ENCODE results near the gene ZNF578. TPM values are rescaled to one million over a fixed set of nuclear protein-coding genes. Genes with fewer than 3 reads are reported as not detected.
A peak's percentile ranks its signal among the peaks of the same experiment; 100 is the strongest.
"Not testable (repeated sequence)": the region's sequence is repeated elsewhere in the genome, so short reads cannot be mapped to it uniquely, and the experiment has no call there.

The ZNF578 gene
- total and polyA plus RNA-seq, 2 donors (not counting 1 experiment from before 2014, with no cell fraction given) = 1.8 to 9.6 TPM

- Histone ChIP-seq H3K79me2 (ENCODE audit: control insufficient read depth, insufficient read depth, low read length) (no peaks in the 10 kb centered on the region), H3K4me1 (ENCODE audit: control insufficient read depth, extremely low read depth, insufficient read depth, low read length) (no peaks in the 10 kb centered on the region), H3K4me3 (replicated peaks in 1 of 4; ENCODE audit: control extremely low read depth in 1 of 4, insufficient read depth in 1 of 4, low read depth in 3 of 4, low read length in 4 of 4) (no peak overlapping the region), H3K27me3 (ENCODE audit: control insufficient read depth, insufficient read depth, low read length) (no peaks in the 10 kb centered on the region), H3K4me2 (ENCODE audit: extremely low read depth, insufficient read depth, low read length) (no peak overlapping the region), H3K27ac (ENCODE audit: insufficient read depth, low read length) (no peak overlapping the region), H2AFZ (ENCODE audit: low read length) (no peak overlapping the region), H4K20me1 (ENCODE audit: control insufficient read depth, extremely low read depth, insufficient read depth, low read length) (no peaks in the 10 kb centered on the region), H3K9me3 (ENCODE audit: control insufficient read depth, insufficient read depth, low read depth, low read length) (no peaks in the 10 kb centered on the region), H3K36me3 (ENCODE audit: control insufficient read depth, insufficient read depth, low read length) (no peaks in the 10 kb centered on the region), H3K9ac (ENCODE audit: insufficient read depth, low read length) (no peak overlapping the region)
- TF ChIP-seq EZH2 (IDR thresholded peaks at IDR 0.05; ENCODE audit: low read length, missing control alignments) = no peak
- TF ChIP-seq CTCF (conservative IDR thresholded peaks at IDR 0.05 in 1 of 2, IDR thresholded peaks at IDR 0.05 in 1 of 2; ENCODE audit: low read depth in 1 of 2, low read length in 2 of 2) = no peak
- DNase-seq (ENCODE audit: low read depth in 2 of 2) = no peak
Observed at GRCh38 chr19:52533901-52534300, 80.5 kb downstream of the ZNF578 start.

- not testable (repeated sequence) for H3K27ac ChIP-seq (ENCODE audit: insufficient read depth, low read length); H3K9me3 ChIP-seq (ENCODE audit: control insufficient read depth, insufficient read depth, low read depth, low read length); H3K4me1 ChIP-seq (ENCODE audit: control insufficient read depth, extremely low read depth, insufficient read depth, low read length); H3K36me3 ChIP-seq (ENCODE audit: control insufficient read depth, insufficient read depth, low read length); H4K20me1 ChIP-seq (ENCODE audit: control insufficient read depth, extremely low read depth, insufficient read depth, low read length); H3K9ac ChIP-seq (ENCODE audit: insufficient read depth, low read length); H3K27me3 ChIP-seq (ENCODE audit: control insufficient read depth, insufficient read depth, low read length); DNase-seq (ENCODE audit: low read depth in 2 of 2); H3K79me2 ChIP-seq (ENCODE audit: control insufficient read depth, insufficient read depth, low read length)
- peak overlapping the region; percentile 72 for H3K4me2 ChIP-seq (ENCODE audit: extremely low read depth, insufficient read depth, low read length)
- peak overlapping the region; percentile 16 for H2AFZ ChIP-seq (ENCODE audit: low read length)
- H3K4me3 ChIP-seq (replicated peaks in 1 of 4; ENCODE audit: control extremely low read depth in 1 of 4, insufficient read depth in 1 of 4, low read depth in 3 of 4, low read length in 4 of 4) = peak overlapping the region; percentile 67 to 76 (median 70)
Observed at GRCh38 chr19:52535385-52535770, 82.0 kb downstream of the ZNF578 start.

- peak overlapping the region; percentile 88 for H3K4me2 ChIP-seq (ENCODE audit: extremely low read depth, insufficient read depth, low read length)
- H3K27me3 ChIP-seq (ENCODE audit: control insufficient read depth, insufficient read depth, low read length) = no peaks in the 10 kb centered on the region
- H3K4me1 ChIP-seq (ENCODE audit: control insufficient read depth, extremely low read depth, insufficient read depth, low read length) = no peaks in the 10 kb centered on the region
- H3K9ac ChIP-seq (ENCODE audit: insufficient read depth, low read length) = peak overlapping the region; percentile 58
- H4K20me1 ChIP-seq (ENCODE audit: control insufficient read depth, extremely low read depth, insufficient read depth, low read length) = no peaks in the 10 kb centered on the region
- H3K9me3 ChIP-seq (ENCODE audit: control insufficient read depth, insufficient read depth, low read depth, low read length) = no peaks in the 10 kb centered on the region
- no peaks in the 10 kb centered on the region for H3K79me2 ChIP-seq (ENCODE audit: control insufficient read depth, insufficient read depth, low read length)
- TF ChIP-seq EZH2 (IDR thresholded peaks at IDR 0.05; ENCODE audit: low read length, missing control alignments) = no peak
- peak in 1 of 2 donors; percentile 7 for TF ChIP-seq CTCF (conservative IDR thresholded peaks at IDR 0.05 in 1 of 2, IDR thresholded peaks at IDR 0.05 in 1 of 2; ENCODE audit: low read depth in 1 of 2, low read length in 2 of 2)
- peak; percentile 71 to 80 for DNase-seq (ENCODE audit: low read depth in 2 of 2)
- peak overlapping the region; percentile 67 to 76 (median 70) for H3K4me3 ChIP-seq (replicated peaks in 1 of 4; ENCODE audit: control extremely low read depth in 1 of 4, insufficient read depth in 1 of 4, low read depth in 3 of 4, low read length in 4 of 4)
- peaks cover 1% of the 10 kb centered on the region for H3K36me3 ChIP-seq (ENCODE audit: control insufficient read depth, insufficient read depth, low read length)
- peak overlapping the region; percentile 86 for H2AFZ ChIP-seq (ENCODE audit: low read length)
- H3K27ac ChIP-seq (ENCODE audit: insufficient read depth, low read length) = peak overlapping the region; percentile 68
Observed at GRCh38 chr19:52535771-52536447, 82.6 kb downstream of the ZNF578 start.
